ENCODE results near the gene REXO2.

The REXO2 gene

GRCh38 chr11:114466742-114467141 is 27.5 kb downstream of the REXO2 start:
- Histone ChIP-seq H3K27ac (ENCODE audit: low read length) (no peak overlapping the region), H3K4me2 (ENCODE audit: low read depth, low read length) (no peak overlapping the region), H3K4me3 (ENCODE audit: low read length) (no peak overlapping the region), H3K79me2 (ENCODE audit: low read length) (no peaks in the 10 kb centered on the region), H3K36me3 (replicated peaks; ENCODE audit: insufficient read depth, low read length) (no peaks in the 10 kb centered on the region), H2AFZ (ENCODE audit: low read length) (no peak overlapping the region), H3K9ac (ENCODE audit: low read length) (no peak overlapping the region), H4K20me1 (ENCODE audit: insufficient read depth, low read length) (no peaks in the 10 kb centered on the region), H3K9me3 (replicated peaks; ENCODE audit: insufficient read depth, low read length) (no peaks in the 10 kb centered on the region), H3K9me2 (replicated peaks; ENCODE audit: insufficient read depth, low read length) (no peaks in the 10 kb centered on the region), H3K27me3 (replicated peaks; ENCODE audit: insufficient read depth, low read length) (no peaks in the 10 kb centered on the region), H3F3A (ENCODE audit: insufficient read depth, low read length) (no peaks in the 10 kb centered on the region), H3K4me1 (ENCODE audit: low read length) (no peaks in the 10 kb centered on the region)
- no peak for DNase-seq
- no peak for TF ChIP-seq EZH2 (optimal IDR thresholded peaks at IDR 0.05; ENCODE audit: low read depth, low read length)
- no peak for TF ChIP-seq EZH2phosphoT487 (IDR thresholded peaks at IDR 0.05; ENCODE audit: low read length)
- no peak for TF ChIP-seq CTCF (IDR thresholded peaks at IDR 0.05; ENCODE audit: low read length)

GRCh38 chr11:114472661-114473060 is 33.4 kb downstream of the REXO2 start:
- Histone ChIP-seq H2AFZ (ENCODE audit: low read length) (no peak overlapping the region), H3K79me2 (ENCODE audit: low read length) (no peaks in the 10 kb centered on the region), H3K27ac (ENCODE audit: low read length) (no peak overlapping the region), H3K4me2 (ENCODE audit: low read depth, low read length) (no peak overlapping the region), H3K4me3 (ENCODE audit: low read length) (no peak overlapping the region), H3K9me3 (replicated peaks; ENCODE audit: insufficient read depth, low read length) (no peaks in the 10 kb centered on the region), H3K4me1 (ENCODE audit: low read length) (no peaks in the 10 kb centered on the region), H3K9ac (ENCODE audit: low read length) (no peak overlapping the region), H3K36me3 (replicated peaks; ENCODE audit: insufficient read depth, low read length) (no peaks in the 10 kb centered on the region), H4K20me1 (ENCODE audit: insufficient read depth, low read length) (no peaks in the 10 kb centered on the region), H3F3A (ENCODE audit: insufficient read depth, low read length) (no peaks in the 10 kb centered on the region), H3K27me3 (replicated peaks; ENCODE audit: insufficient read depth, low read length) (no peaks in the 10 kb centered on the region), H3K9me2 (replicated peaks; ENCODE audit: insufficient read depth, low read length) (no peaks in the 10 kb centered on the region)
- TF ChIP-seq CTCF (IDR thresholded peaks at IDR 0.05; ENCODE audit: low read length), result no peak
- no peak for TF ChIP-seq EZH2phosphoT487 (IDR thresholded peaks at IDR 0.05; ENCODE audit: low read length)
- TF ChIP-seq EZH2 (optimal IDR thresholded peaks at IDR 0.05; ENCODE audit: low read depth, low read length), result no peak
- DNase-seq, result no peak

GRCh38 chr11:114478001-114478410 is 38.7 kb downstream of the REXO2 start:
- Histone ChIP-seq H3K27ac (ENCODE audit: low read length) (no peak overlapping the region), H2AFZ (ENCODE audit: low read length) (no peak overlapping the region), H4K20me1 (ENCODE audit: insufficient read depth, low read length) (no peaks in the 10 kb centered on the region), H3K4me3 (ENCODE audit: low read length) (no peak overlapping the region), H3K27me3 (replicated peaks; ENCODE audit: insufficient read depth, low read length) (no peaks in the 10 kb centered on the region), H3K9me3 (replicated peaks; ENCODE audit: insufficient read depth, low read length) (no peaks in the 10 kb centered on the region), H3K79me2 (ENCODE audit: low read length) (no peaks in the 10 kb centered on the region), H3K9ac (ENCODE audit: low read length) (no peak overlapping the region), H3K9me2 (replicated peaks; ENCODE audit: insufficient read depth, low read length) (no peaks in the 10 kb centered on the region), H3K36me3 (replicated peaks; ENCODE audit: insufficient read depth, low read length) (no peaks in the 10 kb centered on the region), H3K4me2 (ENCODE audit: low read depth, low read length) (no peak overlapping the region), H3K4me1 (ENCODE audit: low read length) (no peaks in the 10 kb centered on the region), H3F3A (ENCODE audit: insufficient read depth, low read length) (no peaks in the 10 kb centered on the region)
- DNase-seq, result no peak
- TF ChIP-seq EZH2 (optimal IDR thresholded peaks at IDR 0.05; ENCODE audit: low read depth, low read length) (no peak), CTCF (IDR thresholded peaks at IDR 0.05; ENCODE audit: low read length) (no peak), EZH2phosphoT487 (IDR thresholded peaks at IDR 0.05; ENCODE audit: low read length) (no peak)

All from MM.1S (cell line).